OCI-M2 (cell line): Measurements from ENCODE around the gene DAP.
"Not testable (repeated sequence)": the region's sequence is repeated elsewhere in the genome, so short reads cannot be mapped to it uniquely, and the experiment has no call there.

Experiments
- DNase-seq: peaks from one replicate; lab custom pipeline; 2025; ENCODE audit not compliant: unreplicated experiment; lab: John Stamatoyannopoulos, UW

The DAP gene

DNA sequence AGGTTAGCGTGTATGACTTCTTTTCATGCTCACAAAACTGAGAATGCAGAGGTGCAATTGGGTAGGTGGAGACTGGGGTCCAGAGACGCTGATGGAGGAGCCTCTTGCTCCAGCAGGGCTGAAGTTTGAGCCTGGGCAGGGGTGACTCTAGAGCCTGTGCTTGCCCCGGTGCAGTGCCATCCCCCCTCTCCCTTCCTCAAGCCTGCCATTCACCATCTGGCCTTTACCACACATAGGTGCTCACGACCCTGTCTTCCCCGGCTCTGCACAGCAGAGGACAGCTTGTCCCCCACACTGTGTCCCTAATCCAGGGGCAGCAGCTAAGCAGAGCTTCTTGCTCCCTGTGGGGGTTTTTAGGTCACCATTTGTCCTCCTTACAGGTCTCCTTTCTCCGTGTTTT, 86.5 kb downstream of the DAP start:
- DNase-seq, result no peak

DNA sequence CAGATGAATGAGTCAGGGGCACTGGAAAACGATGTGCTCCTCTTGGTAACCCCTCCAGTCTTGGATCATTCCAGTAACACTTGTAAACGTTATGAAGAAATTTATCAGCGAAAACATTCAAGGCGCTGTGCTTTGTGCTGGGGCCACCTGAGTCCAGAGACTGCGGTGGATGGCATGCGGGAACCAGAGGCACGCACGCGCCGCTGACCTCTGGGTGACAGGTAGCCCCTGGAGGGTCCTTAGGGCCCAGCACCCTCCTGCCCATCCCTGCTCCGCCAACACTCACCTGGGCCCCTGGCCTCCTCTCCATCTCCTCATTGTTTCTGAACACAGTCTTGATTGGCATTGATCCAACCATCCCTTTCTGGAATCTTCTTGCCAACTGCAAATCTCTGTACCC, 86.9 kb downstream of the DAP start:
- no peak for DNase-seq

DNA sequence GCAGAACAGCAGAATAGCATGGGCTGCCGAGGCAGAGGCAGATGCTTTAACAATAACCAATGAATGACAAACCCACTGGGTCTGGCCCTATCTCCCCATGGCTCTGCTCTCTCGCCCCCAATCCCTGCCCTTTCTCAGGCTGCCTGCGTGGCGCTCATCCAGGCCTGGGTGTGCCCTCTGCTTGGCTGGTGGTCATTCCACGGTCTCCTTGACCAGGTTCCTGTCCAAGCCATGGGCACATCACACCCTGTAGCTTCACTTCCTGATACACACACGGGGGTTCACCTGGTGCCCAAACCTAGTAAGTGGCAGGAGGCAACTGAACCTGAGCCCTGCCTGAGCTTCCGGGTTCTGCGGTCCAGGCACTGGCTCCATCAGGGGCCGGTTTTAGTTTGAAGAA, 87.6 kb downstream of the DAP start:
- no peak for DNase-seq

DNA sequence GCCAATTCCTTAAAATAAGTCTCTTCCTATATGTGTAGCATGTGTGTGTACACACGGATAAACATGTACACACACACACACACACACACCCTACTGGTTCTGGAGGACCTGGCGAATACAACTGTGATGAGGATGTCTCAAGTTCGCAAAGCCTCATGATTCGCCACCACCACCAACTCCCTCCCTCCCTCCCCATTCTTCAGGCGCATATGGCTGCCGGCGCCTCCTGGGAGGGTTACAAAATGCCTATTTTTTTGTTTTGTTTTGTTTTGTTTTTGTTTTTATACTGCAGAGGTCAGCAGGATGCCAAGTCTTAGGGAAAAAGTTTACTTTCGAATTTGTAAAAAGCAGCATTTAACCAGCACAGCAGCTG, 88.0 kb downstream of the DAP start:
- no peak for DNase-seq

DNA sequence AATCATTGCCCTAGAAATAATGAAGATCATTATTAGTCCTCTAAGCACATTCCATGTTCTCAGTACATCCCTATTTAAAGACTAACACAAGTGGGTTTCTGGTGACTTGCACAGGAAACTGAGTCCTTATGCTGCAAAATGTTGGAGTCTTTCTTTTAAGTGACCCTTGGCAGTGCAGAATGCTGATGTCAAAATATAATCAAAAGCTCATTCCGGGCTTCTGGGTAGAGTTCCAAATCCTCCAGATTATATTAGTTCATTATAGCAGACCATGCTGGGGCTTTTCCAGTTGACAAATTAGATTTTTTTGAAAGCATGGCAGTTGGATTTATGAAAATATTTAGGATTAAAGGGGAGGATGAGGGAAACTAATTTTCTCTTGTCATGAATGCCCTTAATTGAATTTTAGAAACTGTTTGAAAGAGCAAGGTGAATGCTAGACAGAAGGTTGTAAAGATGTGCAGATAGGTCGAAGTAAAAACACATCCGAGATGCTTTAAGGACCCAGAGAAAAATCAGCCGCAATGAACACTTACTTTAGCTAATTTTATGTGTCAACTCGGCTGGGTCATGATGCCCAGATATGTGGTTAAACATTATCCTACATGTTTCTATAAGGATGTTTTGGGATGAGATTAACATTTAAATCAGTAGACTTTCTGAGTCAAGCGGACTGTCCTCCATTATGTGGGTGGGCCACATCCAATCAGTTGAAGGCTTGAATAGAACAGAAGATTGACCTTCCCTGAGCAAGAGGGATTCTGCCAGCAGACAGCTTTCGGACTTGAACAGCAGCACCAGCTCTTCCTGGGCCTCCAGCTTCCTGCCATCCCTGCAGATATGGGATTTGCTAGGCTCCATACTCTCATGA, 88.7 kb downstream of the DAP start:
- no peak for DNase-seq

DNA sequence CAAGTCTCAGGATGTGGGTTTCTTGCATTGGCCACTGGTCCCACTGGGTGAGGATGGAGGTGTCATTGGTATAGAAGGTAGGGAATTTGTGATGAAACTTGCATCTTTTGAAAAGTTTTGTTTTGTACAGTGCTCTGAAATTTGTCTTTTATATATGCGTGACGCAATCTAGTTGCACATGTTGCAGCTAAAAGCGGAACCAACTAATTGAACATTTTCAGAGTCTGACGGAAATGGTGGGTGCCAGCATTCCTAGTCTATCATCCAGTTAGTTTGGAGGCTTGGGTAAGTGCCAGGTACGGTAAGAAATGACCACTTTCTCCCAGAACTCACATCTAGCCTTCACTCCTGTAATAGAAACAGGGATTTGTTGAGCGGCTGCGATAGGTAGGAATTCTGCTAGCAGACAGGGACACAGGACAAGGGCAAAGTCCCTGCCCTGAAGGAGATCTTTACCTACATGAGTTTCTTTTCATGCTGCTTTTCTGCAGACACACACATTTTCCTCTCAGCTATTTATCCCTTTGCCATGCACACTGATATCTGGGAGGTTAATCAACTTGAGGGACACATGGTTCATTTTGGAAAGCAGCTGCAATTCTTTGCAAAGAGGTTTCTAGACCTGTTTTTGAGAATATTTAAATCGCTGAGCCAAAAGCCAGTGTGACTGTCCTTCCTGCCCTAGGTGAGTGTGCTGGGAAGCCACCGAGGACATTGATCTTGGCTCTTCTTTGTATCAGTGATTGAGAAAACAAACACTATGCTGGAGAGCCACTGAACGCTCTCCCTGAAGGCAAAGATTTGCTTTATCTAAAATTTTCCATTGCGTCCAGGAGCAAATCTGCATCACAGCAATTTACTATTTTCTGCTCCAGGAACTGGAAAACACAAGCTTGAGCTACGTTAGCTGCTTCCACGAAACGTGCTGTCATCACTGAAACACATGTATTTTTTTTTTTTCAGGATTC, 89.7 kb downstream of the DAP start:
- DNase-seq, result no peak

DNA sequence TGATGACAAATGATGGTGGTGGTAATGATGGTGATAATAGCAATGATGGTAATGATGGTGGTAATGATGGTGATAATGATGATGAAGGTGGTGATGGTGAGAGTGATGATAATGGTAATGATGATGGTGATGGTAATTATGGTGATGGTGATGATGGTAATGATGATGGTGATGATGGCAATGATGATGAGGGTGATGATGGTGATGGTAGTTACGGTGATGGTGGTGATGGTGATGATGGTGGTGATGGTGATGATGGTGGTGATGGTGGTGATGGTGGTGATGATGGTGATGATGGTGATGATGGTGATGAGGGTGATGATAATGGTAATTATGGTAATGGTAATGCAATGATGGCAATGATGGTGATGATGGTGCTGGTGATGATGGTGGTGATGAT, 91.1 kb downstream of the DAP start:
- DNase-seq, result no peak

DNA sequence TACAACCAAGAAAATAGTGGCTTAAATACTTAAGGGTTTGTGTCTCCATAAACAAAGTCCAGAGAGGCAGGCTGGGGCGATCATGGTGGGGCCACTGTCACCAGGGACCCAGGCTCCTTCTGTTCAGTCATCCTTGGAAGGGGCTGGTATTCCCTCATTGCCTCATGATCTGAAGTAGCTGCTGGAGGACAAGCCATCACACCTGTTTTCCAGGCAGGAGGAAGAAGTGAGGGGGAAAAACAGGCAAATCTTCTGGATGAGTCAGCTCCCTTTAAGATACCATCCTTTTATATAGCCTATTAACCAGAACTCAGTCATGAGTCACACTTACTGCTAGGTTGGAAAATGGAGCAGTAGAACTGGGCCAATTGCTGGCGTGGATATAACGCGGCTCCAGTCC, 92.3 kb downstream of the DAP start:
- DNase-seq, result no peak

DNA sequence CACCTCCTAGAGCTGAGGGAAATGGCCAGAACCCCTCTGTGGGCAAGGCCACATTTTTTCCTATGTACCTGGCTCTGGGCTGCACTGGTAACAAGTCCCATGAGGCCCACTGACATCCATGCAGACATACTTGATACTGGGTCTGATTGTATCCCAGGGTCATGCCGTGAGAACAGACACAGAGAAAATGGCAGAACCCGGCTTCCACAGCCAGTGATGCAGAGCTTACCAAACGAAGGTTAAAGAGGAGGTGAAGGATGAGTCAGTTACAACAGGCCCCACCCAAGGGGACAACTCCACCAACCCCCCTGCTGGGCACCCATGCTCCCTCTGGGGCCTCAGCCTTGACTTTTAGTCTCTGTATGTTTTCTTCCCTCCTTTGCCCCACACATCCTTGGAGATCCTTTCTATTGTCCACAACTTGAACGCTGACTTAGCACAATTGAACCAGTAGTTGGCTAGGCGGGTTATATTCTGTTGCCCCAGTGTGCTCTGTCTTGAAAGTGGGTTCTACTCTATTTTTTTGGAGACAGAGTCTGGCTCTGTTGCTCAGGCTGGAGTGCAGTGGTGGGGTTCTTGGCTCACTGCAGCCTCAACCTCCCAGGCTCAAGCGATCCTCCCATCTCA, 93.5 kb downstream of the DAP start:
- DNase-seq, result no peak

DNA sequence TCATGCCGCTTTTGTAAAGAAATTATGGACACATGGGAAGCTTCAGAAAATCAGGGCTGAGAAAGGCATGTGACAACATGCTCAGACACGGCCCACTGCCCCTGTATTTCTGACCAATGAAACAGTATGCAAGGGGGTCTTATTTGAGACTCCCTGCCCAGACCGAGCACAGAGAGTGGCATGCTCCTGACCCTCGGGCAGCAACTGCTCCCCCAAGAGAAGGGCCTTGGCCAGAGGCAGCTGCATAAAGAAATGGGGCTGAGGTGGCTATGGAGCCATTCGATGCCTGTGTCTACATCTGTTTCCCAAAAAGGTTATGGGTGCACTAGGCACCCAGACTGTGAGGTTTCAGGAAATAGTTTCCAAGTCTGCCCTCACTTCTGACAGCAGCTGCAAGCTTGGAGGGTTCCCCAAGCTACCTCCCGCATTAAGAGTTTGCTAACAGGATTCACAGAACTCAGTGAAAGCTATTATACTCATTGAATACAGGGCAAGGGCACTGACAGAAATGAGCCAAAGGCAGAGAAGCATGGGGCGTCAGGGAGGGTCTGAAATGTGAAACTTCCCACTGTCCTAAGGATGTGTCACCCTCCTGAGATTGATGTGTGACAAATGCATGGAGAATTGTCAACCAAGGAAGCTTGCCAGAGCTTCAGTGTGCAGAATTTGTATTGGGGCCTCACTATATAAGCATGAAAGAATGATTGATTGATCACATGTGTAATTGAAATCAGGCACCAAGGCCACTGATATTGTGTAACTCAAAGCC, 94.3 kb downstream of the DAP start:
- DNase-seq, result no peak

DNA sequence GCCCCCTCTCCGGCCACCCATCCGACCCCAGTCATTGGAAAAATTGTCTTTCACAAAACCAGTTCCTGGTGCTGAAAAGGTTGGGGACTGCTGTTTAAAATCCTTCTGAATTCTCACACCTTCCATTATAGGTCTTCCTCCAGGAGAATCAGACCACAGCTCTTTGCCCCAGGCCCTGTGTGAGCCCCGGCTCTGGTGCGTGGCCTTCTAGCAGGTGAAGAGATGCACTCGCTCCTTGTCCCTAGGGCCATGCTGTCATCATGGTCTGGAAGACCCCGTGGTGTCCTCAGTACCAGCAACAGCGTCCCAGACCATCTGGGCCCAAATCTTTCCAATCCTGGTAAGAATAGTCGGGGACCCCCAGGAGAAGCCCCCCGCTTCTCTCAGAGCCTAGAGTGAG, 95.2 kb downstream of the DAP start:
- no peak for DNase-seq

DNA sequence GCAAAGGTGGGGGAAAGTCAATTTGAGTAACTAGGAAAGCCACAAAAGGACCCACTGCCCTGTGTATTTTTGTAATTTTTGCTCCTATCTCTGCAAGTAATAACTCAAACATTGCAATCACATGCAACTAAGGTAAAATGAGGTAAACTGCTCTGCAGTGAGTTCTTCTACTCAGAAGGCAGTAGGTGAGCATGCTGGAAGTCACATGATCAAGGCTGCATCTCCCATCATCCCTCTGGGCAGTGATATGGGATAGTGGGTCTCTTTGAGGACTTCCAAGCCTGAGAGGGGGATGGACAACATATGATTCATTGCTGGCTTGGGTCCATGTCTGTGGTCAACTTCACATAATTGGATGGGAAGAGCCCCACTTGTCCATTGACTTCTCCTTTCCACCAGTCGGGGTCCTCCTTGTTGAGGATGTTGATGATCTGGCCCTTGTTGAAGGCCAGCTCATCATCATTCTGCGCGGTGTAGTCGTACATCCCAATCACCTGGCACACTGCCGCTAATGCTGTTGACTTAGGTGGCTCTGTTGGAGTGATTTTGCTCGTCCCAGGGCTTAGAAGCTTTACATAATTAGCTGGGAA, 96.8 kb downstream of the DAP start:
- not testable (repeated sequence) for DNase-seq

DNA sequence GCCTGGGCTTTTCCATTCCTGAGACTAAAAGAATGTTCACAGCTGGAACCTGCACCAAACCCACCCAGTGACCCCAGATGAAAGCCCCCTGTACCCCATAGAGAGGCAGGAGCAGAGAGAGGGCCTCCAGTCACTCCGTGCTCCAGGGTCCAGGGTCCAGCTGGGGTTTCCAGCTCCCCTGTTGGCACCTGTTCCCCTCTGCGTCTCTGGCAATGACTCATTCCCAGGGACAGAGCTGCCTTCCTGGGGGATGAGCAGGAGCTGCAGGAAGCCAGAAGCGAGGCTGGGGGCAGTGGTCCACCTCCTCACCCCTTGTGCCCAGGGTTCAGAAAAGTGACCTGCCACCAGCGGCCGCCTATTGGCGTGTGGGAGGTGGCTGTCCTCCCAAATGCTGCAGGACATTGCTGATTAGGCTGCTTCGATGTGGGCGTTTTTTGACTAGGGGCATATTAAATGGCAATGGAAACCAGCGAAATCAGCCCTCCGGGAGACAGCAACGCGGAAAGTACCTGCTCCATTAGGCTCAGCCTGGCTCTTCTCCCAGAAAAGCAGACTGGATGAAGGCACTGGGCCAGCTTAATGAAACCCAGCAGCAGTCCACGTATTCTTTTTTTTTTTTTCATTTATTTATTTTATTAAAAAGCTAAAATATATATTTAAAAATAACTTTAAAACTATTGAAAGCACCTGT, 97.4 kb downstream of the DAP start:
- no peak for DNase-seq

DNA sequence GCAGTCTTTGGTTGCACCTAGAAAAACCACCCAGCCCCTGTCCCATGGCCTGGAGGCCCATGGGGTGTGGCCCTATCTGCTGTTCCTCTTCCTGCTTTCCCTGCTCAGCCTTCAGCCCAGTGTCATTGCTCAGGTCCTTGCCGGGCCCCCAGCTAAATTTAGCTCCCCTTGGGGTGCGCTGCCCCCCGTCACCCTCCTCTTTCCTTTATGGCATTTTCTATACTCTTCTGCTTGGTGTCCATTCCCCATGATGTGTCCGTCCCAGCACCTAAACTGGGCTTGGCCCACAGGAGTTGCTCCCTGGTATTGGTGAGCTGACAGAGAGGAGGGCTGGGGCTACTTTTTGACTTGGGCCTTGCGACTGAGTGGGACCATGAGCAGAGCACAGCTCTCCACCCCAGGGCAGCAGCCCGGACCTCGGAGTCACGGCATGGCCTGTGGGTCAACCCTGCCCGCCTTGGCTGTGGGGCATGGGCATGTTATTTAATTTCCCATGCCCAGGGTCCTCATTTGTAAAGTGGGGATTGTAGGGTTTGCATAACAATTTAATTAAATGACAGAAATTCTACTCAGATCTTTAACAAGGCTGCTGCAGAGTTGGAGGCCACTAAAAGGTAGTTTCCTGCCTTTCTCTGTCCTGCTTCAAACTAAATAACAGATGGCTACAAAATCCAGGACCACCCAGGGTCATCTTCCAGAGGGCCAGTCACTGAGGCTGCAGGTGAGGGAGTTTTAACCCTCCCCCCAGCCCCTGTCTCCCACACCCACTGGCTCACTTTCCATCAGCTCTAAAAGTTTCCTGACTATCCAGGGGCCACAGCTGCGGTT, 98.2 kb downstream of the DAP start:
- no peak for DNase-seq

DNA sequence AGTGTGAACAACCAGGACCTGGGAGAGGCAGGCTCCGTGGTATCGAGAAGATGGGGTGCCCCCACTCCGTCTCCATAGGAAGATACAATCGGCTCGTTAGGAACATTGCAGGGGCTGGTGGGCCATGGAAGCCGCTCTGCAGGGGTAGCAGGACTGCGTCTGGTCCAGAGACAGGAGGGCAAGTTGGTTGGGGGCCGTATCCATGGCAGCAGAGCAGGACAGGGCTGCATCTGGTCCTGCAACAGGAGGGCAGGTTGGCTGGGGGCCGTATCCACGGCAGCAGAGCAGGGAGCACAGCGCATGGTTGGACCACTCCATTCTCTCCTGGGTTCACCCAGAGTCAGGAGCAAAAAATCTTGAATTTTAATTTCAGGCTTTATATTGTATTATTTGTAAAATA, 99.0 kb downstream of the DAP start:
- DNase-seq, result no peak

DNA sequence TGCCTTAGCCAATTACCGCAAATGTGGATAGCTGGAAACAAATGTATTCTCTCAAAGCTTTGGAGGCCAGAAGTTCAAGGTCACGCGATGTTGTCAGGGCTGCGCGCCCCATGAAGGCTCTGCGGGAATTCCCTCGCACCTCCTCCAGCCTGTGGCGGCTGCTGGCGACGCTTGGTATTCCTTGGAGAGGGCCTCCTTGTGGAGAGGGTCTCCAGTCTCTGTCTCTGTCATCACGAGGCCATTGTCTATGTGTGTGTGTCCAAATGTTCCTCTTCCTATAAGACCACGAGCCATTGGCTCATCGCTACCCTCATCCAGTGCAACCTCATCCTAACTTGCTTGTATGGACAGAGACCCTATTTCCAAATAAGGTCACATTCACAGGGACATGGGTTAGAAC, 99.6 kb downstream of the DAP start:
- DNase-seq, result no peak

DNA sequence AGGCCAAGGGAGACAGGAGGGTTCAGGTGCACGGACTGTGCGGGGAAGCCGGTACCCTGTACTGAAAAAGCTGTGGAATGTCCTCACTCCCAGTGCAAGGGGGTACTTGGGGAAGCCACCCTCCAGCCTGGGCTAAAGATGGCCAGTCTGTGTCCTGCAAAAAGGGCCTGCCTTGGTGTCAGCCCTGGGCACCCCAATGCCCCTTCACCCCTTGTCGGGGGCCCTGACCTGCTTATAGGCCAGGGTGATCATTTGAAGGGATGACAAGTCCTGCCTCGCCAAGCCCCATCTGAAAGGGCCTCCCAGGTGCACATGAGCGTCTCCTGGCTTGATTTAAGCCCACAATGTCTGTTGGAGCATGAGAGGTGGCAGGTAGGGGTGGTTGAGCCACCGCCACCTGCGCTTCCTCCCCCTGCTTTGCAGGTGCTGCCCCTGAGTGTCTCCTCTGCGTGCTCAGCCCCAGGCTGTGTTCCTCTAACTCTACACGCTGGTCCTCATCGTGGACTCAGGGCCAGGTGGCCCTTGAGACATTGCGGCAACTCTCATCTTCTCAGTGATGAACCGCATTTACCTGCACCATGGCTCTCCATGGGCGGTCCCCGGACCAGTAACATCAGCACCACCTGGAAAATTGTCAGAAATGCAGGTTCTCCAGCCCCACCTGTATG, 100.2 kb downstream of the DAP start:
- DNase-seq, result no peak

DNA sequence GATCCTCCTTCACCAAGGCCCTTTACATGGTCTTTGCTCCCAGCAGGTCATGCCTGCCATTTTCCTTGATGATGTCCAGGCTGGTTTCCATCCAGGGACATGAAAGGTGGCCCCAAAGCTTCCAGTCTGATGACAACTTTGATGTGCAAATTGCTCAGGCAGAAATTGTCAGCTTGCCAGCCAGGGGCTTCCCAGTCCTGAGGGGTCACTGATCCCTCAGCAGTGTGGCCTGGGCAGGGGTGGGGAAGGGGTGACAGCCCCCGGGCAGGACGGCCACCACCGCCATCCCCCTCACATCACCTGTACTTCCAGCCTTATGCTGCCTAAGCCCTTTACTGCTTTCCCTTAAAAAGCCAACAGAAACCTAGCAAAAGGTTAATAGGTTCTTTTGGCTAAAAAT, 100.9 kb downstream of the DAP start:
- DNase-seq, result no peak

DNA sequence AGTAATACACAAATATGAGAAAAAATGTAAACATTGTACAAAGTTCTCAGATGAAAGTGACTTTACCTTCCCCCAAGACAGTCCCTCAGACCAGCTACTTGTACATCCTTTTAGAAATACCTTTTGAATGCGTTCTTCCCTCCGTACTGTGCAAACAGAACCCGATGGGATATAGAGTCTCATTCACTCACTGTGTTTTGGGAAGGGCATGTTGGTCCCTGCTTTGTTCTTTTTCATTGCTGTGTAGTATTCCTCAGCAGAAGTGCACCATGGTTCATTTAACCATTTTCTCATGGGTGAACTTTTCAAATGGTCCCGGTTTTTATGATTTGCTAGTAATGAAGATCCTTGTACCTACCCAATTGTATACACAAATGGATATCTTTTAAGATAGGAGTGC, 102.8 kb downstream of the DAP start:
- DNase-seq, result no peak
